GM18861 (cell line): ENCODE results near the gene SPSB2.
"Not testable (repeated sequence)": the region's sequence is repeated elsewhere in the genome, so short reads cannot be mapped to it uniquely, and the experiment has no call there.

ENCODE experiments used
- ATAC-seq: cut with Tn5 transposase; IDR thresholded peaks from one replicate; pipeline ENCODE4 v1.9.1; 2021; ENCODE audit not compliant: unreplicated experiment

Gene SPSB2

DNA sequence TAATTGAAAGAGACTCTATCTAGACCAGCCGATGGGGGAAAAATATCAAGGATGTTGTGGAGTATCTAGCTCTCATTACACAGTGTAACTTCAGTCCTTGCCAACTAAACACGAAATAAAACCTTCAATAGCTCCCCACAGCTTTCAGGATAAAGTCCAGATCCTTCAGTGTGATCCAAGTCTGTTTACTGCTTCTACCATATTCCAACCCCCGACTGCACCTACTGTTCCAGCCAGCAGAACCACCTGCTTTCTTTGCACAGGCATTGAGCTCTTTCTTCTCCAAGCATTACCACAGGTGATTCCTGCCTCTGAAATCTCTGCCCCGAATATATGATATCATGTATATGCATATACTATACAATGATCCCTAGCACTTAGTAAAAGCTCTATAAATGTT is 29.3 kb upstream of the SPSB2 start:
- no peak for ATAC-seq

DNA sequence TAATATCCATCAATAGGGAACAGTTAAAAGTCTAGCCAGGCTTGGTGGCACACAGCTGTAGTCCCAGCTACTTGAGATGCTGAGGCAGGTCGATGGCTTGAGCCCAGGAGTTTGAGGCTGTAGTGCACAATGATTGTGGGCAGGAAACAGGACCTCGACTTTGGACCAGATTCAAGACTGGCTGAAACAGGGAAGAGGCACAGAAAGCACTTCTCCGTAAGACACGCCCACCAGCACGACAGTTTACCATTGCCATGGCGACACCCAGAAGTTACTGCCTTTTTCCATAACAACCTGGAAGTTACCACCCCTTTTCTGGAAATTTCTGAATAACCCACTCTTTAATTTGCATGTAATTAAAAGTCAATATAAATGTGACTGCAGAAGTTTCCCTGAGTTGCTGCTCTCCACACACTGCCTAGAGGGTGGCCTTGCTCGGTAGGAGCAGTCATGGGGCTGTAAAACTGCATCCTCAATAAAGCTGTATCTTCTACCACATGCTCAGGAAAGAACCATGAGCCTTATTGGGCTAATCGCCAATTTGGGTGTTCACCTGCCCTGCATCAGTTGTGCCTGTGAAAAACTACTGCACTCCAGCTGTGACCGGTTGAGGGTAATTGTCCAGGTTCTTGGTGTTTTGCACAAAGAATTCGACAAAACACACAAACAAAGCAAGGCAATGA is 26.9 kb upstream of the SPSB2 start:
- ATAC-seq = no peak

DNA sequence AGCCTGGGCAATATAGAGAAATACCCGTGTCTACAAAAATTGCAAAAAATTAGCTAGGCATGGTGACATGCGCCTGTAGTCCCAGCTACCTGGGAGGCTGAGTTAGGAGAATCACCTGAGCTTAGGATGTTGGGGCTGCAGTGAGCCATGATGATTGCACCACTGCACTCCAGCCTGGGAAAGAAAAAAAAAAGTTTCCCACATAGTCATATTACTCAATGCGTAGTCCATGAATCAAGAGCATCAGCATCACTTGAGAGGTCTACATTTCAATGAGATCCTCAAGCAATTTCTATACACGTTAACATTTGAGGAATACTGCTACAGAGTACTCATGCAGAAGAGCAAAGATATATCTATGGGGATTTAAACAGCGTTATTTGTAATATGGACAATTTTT is 26.3 kb upstream of the SPSB2 start:
- no peak for ATAC-seq

DNA sequence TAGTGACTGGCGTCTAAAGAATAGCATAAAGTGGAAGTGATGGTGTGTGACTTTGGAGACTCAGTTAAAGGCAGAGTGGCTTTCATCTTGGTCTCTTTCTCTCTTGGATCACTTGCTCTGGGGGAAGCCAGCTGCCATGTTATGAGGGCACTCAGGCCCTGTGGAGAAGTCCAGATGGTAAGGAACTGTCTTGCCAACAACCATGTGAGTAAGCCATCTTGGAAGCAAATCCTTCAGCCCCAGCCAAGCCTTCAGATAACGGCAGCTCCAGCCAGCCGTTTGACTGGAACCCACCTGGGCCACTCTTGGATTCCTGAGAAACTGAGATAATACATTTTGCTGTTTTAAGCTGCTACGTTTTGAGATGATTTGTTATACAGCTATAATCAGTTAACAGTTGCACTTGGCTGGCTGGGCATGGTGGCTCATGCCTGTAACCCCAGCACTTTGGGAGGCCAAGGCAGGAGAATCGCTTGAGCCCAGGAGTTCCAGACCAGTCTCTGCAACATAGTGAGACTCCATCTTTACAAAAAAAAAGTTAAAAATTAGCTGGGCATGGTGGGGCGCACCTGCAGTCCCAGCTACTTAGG is 23.8 kb upstream of the SPSB2 start:
- no peak for ATAC-seq

DNA sequence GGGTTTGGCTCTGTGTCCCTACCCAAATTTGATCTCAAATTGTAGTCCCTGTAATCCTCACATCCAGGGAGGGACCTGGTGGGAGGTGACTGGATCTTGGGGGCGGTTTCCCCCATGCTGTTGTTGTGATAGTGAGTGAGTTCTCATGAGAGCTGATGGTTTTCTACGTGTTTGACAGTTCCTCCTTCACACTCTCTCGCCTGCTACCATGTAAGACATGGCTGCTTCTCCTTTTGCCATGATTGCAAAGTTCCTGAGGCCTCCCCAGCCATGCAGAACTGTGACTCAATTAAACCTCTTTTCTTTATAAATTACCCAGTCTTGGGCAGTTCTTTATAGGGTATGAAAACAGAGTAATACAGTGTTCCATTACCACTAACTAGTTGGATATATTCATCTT is 21.2 kb upstream of the SPSB2 start:
- no peak for ATAC-seq

DNA sequence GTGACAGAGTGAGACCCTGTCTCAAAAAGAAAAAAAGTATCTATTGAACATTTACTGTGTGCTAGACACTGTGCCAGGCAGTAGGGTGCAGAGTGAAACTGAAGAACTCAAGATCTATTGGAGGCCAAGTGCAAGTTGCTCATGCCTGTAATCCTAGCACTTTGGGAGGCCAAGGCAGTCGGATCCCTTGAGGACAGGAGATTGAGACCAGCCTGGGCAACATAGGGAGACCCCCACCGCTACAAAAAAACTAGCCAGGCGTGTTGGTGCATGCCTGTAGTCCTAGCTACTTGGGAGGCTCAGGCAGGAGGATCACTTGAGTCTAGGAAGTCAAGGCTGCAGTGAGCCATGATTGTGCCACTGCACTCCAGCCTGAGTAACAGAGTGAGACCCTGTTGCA is 19.6 kb upstream of the SPSB2 start:
- ATAC-seq = not testable (repeated sequence)

DNA sequence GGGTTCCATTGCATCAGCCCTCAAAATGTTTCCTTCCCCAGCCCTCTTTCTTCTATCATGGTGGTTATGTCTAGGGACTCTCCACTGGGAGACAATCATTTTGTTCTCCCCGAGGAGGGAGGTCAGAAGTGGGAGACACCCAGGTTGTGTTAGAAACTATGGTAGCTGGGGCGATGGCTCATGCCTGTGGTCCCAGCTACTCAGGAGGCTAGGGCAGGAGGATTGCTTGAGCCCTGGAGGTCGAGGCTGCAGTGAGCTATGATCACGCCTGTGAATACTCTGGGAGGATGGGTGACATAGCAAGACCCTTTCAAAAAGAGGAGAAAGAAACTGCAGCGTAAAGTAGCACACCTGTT is 18.5 kb upstream of the SPSB2 start:
- no peak for ATAC-seq

DNA sequence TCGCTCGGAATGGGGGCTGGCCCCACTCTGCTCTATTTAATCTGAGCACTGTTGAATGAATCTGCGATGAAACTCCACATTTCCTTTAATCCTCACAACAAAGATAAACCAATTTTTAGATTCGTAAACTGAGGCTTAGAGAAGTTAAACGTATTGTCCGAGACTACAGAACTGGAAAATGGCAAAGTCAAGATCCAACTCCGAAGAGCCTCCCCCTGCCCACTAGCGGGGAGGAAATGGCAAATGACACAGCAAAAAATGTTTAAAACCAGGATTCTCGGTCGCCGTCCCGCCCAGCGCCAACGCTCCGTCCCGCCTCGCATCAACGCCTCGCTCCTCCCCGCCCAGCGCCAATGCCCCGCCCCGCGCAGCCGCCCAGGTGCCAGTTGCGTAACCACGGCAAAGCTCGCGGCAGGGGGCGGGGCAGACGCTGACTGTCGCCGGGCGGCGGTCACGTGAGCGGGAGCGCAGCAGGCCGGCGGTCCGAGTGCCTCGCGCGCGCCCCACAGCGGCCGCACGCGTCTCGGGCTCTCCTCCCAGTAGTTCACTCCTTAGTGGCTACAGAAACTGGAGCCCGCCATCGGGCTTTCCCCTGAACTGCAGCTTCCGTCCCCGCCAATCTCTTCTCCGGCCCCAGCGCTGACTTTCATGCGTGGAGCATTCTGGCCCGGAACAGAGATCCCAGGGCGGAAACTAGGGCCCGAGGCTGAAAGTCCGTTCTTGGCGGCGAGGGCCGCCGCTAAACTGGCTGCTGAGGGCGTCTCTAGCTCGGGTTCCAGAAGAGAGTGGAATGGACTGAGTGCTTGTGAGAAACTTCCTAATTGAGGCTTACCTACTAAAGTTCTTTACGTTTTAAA is 17.9 kb upstream of the SPSB2 start:
- ATAC-seq = peak; percentile 95

DNA sequence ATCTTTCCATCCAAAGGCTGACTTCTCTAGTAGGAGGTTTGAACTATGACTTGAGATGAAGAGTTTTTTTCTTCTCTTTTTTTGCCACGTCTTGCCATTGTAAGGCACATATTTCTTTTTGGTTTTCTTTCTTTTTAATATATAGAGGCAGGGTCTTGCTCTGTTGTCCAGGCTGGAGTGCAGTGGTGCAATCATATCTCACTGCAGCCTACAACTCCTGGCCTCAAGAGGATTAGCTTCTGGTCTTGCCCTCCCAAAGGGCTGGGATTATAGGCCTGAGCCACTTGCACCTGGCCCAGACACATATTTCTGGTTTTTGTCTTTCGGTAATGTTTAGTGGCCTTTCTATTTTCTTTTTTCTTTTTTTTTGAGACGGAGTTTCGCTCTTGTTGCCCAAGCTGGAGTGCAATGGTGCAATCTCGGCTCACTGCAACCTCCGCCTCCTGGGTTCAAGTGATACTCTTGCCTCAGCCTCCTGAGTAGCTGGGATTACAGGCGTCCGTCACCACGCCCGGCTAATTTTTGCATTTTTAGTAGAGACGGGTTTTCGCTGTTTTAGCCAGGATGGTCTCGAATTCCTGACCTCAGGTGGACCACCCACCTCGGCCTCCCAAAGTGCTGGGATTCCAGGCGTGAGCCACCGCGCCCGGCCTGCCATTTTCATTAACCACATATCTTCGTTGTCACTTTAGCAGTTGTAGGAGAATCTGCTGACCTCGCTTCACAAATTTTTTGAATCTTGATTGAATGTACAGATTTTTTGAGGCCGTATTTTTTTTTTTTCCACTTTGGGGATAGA is 16.9 kb upstream of the SPSB2 start:
- not testable (repeated sequence) for ATAC-seq

DNA sequence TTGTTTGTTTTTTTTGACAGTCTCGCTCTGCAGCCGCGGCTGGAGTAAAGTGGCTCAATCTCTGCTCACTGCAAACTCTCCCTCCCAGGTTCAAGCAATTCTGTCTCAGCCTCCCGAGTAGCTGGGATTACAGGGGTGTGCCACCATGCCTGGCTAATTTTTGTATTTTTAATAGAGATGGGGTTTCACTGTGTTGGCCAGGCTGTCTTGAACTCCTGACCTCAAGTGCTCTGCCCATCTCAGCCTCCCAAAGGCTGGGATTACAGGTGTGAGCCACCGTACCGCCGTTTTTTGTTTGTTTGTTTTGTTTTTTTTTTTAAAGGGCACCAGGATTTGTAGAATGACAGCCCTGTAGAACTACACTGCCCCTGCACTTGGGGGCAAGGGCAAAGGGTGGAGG is 15.7 kb upstream of the SPSB2 start:
- ATAC-seq = not testable (repeated sequence)

DNA sequence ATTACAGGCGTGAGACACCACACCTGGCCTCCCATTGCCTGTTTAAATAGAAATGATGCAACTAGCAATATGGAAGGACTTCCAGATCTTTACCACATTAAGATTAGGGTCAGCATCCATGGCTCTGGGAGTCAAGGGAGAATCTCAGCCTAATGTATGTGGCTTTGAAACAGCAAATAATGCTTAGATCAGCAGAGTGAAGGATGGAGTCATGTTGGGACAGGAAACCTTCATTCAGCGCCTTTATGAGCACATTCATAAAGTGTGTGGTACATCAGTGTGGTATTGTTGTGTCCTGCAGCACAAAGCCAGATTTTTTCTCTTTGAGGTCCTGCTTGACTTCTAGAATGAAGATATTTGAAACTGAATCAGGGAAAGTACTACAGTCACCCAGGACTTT is 15.3 kb upstream of the SPSB2 start:
- ATAC-seq = no peak

DNA sequence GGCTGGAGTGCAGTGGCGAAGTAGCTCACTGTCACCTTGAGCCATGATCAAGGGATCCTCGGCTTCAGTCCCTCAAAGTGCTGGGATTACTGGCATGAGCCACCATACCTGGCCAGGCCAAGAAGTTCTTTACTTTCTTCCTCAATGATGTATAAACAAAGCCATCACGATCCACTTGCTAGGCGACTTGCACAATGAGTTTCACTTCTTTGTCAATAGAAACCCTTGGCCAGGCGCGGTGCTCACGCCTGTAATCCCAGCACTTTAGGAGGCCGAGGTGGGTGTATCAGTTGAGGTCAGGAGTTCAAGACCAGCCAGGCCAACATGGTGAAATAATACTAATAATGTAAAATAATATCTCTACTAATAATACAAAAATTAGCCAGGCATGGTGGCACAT is 14.4 kb upstream of the SPSB2 start:
- no peak for ATAC-seq

DNA sequence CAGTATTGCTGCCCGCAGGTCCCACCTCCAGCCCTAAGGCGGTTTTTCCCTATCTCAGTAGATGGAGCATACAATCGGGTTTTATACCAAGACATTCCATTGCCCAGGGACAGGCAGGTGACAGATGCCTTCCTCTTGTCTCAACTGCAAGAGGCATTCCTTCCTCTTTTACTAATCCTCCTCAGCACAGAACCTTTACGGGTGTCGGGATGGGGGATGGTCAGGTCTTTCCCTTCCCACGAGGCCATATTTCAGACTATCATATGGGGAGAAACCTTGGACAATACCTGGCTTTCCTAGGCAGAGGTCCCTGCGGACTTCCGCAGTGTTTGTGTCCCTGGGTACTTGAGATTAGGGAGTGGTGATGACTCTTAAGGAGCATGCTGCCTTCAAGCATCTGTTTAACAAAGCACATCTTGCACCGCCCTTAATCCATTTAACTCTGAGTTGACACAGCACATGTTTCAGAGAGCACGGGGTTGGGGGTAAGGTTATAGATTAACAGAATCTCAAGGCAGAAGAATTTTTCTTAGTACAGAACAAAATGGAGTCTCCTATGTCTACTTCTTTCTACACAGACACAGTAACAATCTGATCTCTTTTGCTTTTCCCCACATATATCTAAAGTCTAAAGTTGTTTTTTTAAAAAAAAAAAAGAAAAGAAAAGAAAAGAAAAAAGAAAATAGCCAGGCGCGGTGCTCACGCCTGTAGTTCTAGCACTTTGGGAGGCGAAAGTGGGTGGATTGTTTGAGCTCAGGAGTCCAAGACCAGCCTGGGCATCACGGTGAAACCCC is 13.3 kb upstream of the SPSB2 start:
- ATAC-seq = not testable (repeated sequence)

DNA sequence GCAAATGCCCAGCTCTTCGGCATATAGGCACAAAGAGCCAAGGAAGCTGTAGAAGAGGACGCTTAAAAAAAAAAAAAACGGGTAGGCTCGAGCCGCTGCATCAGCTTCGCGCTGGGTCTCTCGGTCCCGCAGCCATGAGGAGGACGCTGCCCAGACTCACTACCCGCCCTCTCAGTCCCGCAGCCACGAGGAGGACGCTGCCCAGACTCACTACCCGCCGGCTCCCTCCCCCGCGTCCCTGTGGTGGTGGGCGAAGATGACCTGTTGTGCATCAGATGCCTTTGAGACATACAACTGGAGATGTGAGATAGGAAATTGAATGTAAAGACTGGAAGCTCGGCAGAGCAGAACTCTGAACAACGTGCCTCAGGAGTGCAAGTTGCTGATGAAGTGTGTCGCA is 11.4 kb upstream of the SPSB2 start:
- no peak for ATAC-seq

DNA sequence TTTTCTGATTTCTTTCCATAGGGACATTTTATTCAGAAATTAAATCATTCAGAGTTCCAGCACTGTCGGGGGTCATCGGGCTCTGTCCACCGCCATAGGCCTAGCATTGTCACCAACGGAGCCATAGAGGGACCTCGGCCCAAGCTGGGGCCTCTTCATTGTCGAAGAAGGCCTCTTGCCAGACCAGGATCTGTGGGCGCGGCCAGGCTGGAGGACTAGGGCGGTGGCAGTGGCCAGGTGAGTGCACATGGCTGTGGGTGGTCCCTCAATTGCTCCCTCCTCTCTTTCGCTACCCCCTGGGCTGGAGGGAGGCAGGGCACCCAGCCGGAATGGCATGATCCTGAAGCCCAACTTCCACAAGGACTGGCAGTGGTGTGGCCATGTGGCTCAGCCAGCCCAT is 10.6 kb upstream of the SPSB2 start:
- ATAC-seq = no peak

DNA sequence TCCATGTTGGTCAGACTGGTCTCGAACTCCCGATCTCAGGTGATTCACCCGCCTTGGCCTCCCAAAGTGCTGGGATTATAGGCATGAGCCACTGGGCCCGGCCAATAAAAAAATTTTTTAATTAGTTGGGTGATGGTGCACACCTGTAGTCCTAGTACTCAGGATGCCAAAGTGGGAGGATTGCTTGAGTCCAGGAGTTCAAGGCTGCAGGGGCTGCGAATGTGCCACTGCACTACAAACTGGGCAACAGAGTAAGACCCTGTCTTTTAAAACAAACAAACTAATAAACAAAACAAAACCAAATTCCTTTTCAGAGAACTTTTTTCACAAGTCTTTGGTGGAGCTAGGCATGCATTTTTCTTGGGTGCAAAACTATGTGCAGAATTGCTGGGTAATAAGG is 10.1 kb upstream of the SPSB2 start:
- ATAC-seq = no peak

DNA sequence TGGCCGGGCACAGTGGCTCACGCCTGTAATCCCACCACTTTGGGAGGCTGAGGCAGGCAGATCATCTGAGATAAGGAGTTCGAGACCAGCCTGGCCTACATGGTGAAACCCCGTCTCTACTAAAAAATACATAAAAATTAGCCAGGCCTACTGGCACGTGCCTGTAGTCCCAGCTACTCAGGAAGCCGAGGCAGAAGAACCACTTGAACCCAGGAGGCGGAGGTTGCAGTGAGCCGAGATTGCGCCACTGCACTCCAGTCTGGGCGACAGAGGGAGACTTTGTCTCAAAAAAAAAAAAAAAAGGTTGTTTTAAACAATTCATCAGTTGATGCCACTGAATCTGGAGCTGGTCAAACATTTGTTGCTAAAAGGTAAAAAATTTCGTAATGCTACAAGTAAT is 6.7 kb upstream of the SPSB2 start:
- not testable (repeated sequence) for ATAC-seq

DNA sequence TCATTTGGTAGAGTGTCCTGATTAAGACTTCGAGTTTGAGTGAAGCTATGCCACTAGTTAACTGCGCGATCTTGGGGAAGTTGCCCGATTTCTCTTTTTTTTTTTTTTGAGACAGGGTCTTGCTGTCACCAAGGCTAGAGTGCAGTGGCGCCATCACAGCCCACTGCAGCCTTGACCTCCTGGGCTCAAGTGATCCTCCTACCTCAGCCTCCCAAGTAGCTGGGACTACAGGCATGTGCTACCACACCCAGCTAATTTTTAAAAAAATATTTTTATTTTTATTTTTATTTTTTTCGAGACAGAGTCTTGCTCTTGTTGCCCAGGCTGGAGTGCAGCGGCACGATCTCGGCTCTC is 889 bp upstream of the SPSB2 start:
- ATAC-seq = not testable (repeated sequence)

DNA sequence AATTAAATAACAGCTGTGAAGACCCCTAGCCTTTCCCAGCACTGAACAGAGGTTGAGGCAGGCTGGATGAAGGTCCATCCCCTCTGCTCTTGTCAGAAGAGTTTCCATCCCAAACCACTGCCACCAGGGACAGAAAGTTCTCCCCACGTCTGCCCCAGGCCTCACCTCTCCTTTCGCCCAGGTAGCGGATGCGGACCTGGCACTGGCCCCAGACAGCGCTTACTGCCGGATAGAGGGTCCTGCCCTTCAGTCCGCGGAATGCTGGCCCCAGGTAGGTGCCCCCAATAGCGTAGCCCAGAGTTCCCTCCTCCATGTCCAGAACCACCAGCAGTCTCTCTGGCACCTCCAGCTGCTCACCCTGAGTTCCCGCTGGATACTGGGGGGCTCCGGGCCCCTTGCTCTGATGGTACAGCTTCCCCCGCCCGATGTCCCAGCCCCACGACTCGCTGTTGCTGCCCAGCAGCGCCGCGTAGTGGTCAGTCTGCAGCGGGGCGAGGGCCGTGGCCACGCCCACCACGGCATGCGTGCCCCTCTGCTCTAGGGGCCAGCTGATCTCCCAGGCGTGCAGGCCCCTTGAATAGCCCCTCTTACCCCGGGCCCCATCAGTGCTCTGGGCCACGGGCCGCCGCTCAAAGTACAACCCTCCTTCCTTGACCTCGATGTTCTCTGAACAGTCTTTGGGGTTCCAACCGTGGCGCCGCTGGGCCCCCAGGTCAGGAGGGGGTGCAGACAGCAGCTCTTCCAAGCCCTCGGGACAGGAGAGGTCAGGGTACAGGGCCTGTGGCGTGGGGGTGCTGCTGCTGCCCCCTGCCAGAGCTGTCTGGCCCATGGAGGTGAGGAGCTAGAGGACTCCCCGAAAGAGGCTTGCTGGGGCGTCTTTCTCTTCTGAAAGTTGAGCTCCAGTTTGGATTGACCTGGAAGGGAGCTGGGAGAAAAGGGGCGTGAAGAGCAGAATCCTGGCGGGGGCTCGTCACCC is 742 bp downstream of the SPSB2 start:
- ATAC-seq = no peak
